ENCODE results near the gene PTPN6.
A peak's percentile ranks its signal among the peaks of the same experiment; 100 is the strongest.

The PTPN6 gene

GRCh38 chr12:6941782-6942181 is 9.4 kb upstream of the PTPN6 start:
- no peak for DNase-seq (ENCODE audit: low read depth, low spot score)

DNA sequence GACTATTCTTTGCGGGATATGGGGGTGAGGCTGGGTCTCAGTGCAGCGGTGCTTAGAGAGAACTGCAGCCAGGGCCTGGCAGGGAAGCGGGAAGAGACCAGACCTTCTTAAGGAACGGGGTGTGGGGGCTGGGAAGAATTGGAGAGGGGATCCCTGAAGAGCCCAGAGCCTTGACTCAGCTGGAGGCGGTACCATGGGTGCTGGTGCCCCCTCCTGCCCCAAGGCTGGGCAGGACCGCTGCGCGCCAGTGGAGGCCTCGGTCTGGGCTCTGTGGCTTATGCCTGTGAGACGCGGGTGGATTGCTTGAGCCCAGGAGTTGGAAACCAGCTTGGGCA is 8.9 kb upstream of the PTPN6 start:
- DNase-seq (ENCODE audit: low read depth, low spot score): no peak

- DNase-seq (ENCODE audit: low read depth, low spot score): peak; percentile 86
Measured at GRCh38 chr12:6943389-6943721, 7.8 kb upstream of the PTPN6 start.

DNA sequence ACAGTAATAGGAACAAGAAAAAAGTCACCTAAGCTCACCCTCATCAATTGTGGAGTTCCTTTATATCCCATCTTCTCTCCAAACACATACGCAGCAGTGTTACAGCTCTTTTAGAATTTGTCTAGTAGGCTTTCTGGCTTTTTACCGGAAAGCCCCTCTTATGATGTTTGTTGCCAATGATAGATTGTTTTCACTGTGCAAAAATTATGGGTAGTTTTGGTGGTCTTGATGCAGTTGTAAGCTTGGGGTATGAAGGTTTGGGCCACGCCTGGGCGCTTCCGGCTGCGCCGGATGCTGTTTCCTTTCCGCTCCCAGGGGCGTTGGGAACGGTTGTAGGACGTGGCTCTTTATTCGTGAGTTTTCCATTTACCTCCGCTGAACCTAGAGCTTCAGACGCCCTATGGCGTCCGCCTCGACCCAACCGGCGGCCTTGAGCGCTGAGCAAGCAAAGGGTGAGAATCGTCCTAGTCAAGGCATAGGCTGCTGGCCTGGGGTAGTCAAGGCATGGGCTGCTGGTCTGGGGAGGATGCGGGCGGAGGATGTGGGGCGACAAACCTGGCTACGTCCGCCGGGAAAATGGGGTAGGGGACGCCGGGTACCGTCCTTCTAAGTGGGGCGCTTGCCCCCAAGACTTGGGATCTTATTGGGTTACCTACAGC is 7.3 kb upstream of the PTPN6 start, which contains the start of the genes C12orf57 and RNU7-1:
Gene C12orf57, plus strand, starts transcription at position 301 of the 659 bp plus-strand sequence. Its CDS starts 100 bp downstream, at position 401.
Gene RNU7-1, plus strand, starts transcription at position 95 of the 659 bp plus-strand sequence.
- peak; percentile 65 for DNase-seq (ENCODE audit: low read depth, low spot score)

GRCh38 chr12:6944381-6945186 is 6.6 kb upstream of the PTPN6 start:
- peak; percentile 79 for DNase-seq (ENCODE audit: low read depth, low spot score)

- DNase-seq (ENCODE audit: low read depth, low spot score): no peak
Measured at GRCh38 chr12:6945613-6946012, 5.5 kb upstream of the PTPN6 start.

- DNase-seq (ENCODE audit: low read depth, low spot score): no peak
Measured at GRCh38 chr12:6946033-6946919, 4.9 kb upstream of the PTPN6 start.

DNA sequence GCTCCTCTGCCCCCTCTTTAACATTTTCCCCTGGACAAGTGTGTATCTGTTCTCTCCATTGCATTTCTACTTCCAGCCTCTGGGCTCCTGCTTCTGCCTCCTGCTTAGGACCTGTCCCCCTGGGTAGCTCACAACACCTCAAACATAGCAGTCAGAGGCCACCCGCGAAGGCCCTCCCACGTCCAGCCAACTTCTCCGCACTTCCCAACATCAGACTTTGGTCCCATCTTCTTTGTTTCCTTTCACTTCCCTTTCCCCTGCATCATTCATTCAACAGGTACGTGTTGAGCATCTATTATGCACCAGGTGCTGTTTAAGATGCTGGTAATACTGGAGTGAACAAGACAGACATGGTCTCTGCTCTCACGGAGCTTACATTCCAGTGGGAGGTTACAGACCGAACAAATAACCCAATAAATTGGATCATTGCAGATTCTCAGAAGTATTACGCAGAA is 4.2 kb upstream of the PTPN6 start:
- no peak for DNase-seq (ENCODE audit: low read depth, low spot score)

DNA sequence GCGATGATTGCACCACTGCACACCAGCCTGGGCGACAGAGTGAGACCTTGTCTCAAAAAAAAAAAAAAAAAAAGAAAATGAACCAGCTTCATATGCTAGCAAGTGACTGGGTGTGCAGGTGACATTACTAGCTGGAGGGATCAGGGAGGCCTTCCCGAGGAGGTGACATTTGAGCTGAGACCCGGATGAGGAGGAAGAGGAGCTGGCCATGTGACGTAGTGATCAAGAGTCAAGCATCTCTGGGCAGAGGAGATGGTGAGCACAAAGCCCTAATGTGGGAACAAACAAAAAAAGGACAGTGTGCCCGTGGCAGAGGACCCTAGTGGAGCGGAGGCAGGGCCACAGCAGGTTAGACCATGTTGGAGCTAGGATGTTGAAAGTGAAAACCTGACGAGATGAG is 3.5 kb upstream of the PTPN6 start:
- no peak for DNase-seq (ENCODE audit: low read depth, low spot score)

DNA sequence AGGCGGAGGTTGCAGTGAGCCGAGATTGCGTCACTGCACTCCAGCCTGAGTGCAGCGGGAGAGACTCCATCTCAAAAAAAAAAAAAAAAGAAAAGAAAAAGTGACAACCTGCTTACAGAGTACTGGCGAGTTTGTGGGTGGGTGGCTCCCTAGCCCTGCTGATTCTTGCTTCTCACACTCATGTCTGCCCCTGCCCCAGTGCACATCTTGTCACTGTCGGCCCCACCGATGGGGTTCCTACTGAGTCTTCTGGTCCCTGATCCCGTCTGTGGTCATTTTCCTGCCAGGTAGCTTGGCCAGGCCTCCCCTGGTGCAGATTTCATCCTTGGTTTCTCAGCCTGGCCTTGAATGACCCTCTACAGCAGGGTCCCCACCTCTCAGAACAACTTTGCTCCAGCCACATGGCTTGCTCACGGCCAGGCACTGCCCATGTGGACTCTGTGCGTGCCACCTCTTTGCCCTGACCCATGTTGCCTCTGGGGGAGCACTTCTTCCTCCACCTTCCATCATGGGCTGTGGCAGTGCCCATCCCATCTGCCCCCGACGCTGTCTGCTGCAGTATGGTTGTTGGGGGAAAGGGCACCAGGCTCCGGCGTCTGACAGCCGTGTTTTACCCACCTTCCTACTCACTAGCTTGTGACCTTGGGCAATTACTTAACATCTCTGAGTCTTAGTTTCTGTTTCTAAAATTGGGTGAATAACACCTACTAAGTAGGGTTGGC is 2.1 kb upstream of the PTPN6 start:
- DNase-seq (ENCODE audit: low read depth, low spot score): no peak

GRCh38 chr12:6950401-6950801 is 755 bp upstream of the PTPN6 start:
- no peak for DNase-seq (ENCODE audit: low read depth, low spot score)

DNA sequence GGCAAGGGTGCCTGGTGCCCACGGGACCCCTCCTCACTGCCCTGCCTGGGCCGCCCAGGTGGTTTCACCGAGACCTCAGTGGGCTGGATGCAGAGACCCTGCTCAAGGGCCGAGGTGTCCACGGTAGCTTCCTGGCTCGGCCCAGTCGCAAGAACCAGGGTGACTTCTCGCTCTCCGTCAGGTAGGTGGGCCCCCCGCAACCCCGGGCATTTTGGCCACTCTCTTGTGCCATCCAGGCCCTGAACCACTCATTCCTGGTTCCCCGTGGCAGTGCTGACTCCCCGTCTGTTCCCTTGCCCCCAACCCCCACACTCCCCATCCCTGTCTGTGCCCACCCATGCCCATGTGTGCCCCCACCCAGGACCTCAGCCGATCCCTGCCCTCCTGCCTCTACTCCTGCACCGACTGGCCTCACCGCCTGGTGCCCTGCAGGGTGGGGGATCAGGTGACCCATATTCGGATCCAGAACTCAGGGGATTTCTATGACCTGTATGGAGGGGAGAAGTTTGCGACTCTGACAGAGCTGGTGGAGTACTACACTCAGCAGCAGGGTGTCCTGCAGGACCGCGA is 480 bp downstream of the PTPN6 start:
- no peak for DNase-seq (ENCODE audit: low read depth, low spot score)

GRCh38 chr12:6952121-6952862 is 1.1 kb downstream of the PTPN6 start:
- no peak for DNase-seq (ENCODE audit: low read depth, low spot score)

DNA sequence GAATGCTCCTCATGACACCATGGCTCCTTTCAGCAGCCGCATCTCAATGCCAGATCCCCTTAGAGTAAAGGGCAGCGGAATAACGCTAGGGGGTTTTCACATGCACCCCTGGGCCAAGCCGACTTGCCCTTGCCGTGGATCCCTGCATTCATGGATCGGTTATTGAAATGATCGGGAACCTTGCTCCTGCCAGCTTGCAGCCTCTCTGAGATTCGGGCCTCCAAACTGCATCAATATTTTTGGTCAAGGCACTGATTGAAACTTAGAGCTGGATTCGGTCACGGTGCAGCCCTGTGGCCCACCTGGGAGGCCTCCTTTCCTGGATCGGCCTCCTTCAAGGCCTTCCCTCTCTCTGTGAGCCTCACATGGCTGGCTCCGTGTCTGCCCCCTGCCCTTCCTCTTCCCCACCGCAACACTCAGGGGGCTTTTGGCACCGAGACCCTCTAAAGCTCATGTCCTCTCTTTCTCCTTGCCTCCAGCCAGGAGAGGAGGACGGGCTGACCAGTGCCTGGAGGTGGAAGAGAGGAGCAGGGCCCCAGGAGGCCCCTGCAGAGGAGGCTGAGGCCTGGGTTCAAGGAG is 1.8 kb downstream of the PTPN6 start:
- DNase-seq (ENCODE audit: low read depth, low spot score): no peak

GRCh38 chr12:6953442-6954315 is 2.5 kb downstream of the PTPN6 start:
- no peak for DNase-seq (ENCODE audit: low read depth, low spot score)

GRCh38 chr12:6954316-6955107 is 3.4 kb downstream of the PTPN6 start:
- DNase-seq (ENCODE audit: low read depth, low spot score): no peak

- DNase-seq (ENCODE audit: low read depth, low spot score): no peak
Measured at GRCh38 chr12:6955108-6956020, 4.2 kb downstream of the PTPN6 start.

All from smooth muscle cell of the brain vasculature (primary cell).